ENCODE measurements around the gene TCF25.

- TF ChIP-seq ZNF223 (tag by site-specific recombination; IDR thresholded peaks at IDR 0.05): no peak
- TF ChIP-seq PRDM1 (tag by site-specific recombination; IDR thresholded peaks at IDR 0.05): no peak
- TF ChIP-seq ZNF335 (tag by site-specific recombination; conservative IDR thresholded peaks at IDR 0.05): no peak
- no peak for TF ChIP-seq ZNF211 (tag by site-specific recombination; IDR thresholded peaks at IDR 0.05; ENCODE audit: low read depth)
- TF ChIP-seq CTCF (tag by site-specific recombination; IDR thresholded peaks at IDR 0.05): no peak
- TF ChIP-seq ZNF302 (tag by site-specific recombination; IDR thresholded peaks at IDR 0.05; ENCODE audit: low read depth): no peak
- no peak for TF ChIP-seq ZBTB1 (tag by site-specific recombination; IDR thresholded peaks at IDR 0.05)
- TF ChIP-seq ELK4 (IDR thresholded peaks at IDR 0.05; ENCODE audit: borderline replicate concordance, low read depth, low read length): no peak
Measured at GRCh38 chr16:89845417-89845816, 28.0 kb upstream of the TCF25 start.

All from HEK293 (cell line).